HG03439 (cell line): ENCODE results near the gene PARD3B.

Experiments
- ATAC-seq: cut with Tn5 transposase; IDR thresholded peaks from one replicate; pipeline ENCODE4 v1.9.1; 2021; ENCODE audit warnings: mild to moderate bottlenecking, moderate library complexity; ENCODE audit not compliant: unreplicated experiment

The PARD3B gene

DNA sequence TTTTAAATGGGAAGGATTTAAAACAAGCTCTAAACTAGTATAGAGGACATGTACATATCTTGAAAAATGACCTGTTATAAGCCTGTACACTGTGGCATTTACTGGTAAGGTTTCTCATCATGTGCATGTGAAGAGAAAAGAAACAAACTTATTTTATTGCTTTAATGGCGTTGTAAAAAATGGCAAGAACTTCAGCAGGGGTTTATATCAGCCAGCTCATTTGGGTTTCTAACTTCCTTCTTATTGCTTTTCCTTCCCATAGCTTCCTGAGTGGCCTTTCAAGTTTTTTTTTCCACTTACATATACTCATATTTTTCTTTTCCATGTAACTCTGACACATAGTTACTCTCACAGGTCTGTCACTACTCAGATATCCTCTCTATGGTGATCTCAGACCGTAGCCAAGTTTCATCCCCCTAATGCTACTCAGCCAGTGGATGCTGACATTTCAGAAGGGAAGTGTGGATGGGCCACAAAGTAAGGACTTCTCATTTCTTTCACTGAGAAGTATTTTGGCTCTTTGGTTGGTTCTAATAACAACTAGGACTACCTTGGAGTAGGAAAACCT lies 198.2 kb downstream of the PARD3B start:
- no peak for ATAC-seq

DNA sequence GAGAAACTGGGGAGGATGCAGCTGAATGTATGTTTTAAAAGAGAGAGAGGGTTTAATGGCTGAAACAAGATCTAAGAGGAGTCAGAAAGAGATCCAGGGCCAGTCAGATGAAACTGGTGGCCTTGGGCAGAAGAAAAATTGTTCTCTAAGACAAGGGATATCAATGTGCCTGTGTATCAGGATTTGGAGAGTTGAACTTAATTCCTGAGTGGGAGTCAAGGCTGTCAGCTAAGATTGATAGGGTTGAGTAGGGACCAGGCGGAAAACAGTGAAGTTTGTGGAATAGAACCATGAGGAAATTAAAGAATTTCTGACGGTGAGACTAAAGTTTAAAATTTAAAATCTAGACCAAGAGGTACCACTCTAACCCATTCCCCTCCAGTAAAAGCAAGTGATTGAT lies 199.2 kb downstream of the PARD3B start:
- ATAC-seq = no peak

DNA sequence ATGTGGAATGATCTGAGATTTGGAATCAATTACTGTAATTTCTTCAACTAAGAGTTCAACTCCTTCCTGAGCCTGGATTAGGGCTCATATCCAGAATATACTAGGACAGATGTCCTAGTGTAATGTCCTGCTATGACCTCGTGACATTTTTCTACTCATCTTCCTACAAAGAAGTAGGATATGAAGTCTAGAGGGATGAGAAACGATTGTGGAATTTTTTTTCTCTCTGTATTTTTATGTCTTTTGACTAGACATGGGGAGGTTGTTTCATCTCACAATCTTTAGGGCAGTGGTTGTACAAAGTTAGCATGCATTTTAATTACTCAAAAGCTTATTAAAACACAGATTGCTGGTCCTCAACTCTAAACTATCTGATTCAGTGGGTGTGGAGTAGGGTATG lies 203.0 kb downstream of the PARD3B start:
- ATAC-seq = no peak

DNA sequence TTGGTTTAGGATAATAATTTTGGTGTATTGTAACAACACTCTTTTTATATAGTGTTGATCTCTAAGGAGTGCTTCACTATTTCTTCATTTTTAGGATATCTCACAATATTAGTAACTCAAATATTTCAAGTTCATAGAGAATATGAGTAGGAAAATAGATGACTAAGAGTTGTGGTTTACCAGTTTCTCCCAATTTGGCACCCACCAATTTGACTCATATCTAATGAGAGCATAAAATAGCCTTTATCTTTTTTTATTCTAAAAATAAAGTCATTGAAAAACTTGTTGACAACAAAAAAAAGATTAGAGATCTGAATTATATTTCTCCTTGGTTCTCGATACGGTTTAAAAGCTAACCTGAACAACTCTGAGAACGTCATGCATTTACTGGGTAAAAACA lies 204.0 kb downstream of the PARD3B start:
- no peak for ATAC-seq

DNA sequence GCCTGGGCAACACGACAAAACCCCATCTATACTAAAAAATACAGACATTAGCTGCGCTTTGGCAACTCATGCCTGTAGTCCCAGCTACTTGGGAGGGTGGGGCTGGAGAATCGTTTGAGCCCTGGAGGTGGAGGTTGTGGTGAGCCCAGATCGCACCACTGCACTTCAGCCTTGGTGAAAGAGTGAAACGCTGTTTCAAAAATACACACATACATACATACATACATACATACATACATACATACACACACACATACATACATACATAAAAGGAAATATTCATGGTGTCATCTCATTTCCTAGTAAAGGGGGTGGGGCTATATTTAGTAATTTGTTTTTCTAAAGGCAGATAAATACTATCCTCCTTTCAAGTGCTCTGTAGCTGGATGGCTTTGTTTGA lies 205.1 kb downstream of the PARD3B start:
- ATAC-seq = no peak

DNA sequence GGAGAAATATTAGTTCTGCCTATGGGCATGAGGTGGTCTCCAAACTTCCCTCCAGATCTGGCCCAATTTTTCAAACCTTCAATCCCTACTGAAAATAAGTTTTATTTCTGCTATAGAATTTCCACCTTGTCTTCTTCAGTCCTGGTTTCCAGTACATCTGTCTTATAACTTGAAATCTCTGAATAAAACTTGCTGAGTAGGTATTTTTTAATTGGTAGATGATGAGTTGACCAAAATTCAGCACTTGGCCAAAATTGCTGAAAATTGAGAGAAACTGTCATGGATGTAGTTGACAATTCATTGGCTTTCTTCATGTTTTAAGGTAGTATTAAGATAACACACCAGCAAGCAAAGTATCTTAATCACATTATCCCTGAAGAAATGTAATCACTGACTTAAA lies 206.2 kb downstream of the PARD3B start:
- ATAC-seq = no peak

DNA sequence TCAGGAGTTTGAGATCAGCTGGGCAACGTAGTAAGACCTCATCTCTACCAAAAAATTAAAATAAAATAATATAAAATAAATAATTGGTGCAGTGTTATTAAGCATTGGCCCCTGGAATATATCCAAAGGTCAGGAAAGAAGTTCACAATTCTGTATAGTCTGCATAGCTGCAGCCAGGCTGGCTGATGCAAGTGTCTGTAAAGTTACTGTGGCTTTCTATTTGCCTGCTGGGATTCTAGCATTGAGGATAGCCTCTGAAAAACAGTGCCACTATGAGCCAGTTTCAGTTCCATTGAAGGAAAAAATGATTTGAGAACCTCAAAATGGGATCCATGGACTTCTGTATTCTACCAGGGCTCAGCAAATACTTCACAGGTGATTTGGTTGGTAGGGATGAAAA lies 208.6 kb downstream of the PARD3B start:
- ATAC-seq = no peak

DNA sequence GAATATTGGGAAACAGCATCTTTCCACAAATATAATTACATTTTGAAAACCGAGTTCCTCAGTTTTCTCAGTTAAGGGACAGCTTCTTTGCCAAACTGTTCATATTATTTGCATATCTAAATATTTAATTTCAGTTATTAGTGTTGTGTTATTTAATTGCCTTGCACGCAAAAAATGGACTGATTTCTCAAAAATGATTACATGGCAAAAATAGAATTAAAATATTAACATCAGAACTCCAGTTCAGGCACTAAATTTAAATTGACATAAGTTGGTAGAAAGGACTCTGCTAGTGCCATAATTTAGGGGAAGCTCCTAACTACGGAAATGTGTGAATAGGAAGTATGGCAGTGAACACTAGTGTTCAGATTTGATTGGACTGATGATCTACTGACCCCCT lies 209.6 kb downstream of the PARD3B start:
- no peak for ATAC-seq

DNA sequence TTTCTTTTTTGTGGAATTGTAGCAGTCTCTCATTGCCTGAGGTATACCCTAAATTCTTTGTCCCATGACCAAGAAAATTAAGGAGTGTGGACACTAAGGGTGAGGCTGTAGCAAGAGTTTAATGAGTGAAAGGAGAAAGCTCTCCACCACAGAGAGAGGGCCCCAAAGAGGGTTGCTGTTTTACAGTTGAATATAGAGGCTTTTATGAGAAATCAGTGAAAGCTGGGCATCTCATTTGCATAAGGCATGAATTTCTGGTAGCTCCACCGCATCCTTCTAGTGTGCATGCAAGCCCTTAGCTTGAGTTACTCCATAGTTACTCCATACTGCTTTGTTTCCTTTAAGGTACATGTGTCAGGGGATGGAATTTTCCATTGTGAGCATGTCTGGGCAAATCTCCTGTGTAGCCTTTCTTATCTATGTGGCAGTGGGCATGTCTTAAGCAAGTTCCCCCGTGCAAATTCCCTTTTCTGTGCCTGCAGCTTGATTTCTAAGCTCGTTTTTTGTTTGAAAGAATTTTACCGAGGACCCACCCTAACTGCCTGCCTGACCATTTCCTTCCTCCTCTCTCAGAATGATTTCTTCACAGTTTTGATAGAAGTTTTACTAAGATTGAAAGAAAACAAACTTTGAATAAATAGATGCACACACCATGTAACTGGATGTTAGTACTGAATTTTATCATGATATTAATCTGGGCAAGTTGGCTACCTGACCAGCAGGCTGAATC lies 218.9 kb downstream of the PARD3B start:
- ATAC-seq = no peak

DNA sequence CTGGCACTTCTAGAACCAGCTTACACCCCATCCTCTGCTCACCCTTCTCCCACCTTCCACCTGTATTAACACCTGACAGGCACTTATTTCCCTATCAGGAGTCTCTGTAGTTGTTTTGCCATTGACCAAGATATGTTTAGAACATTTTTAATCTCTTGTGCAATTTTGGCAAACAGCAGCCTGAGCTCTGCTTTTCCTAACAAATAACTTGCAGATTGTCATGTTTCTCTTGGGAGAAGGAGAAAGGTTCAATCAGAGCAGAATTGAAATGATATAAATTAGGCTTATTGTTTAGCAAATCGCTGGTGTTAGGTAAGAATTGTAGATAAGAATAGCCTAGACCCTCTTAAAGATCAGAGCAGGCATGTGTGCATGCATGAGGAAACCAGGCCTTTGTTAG lies 225.5 kb downstream of the PARD3B start:
- no peak for ATAC-seq

DNA sequence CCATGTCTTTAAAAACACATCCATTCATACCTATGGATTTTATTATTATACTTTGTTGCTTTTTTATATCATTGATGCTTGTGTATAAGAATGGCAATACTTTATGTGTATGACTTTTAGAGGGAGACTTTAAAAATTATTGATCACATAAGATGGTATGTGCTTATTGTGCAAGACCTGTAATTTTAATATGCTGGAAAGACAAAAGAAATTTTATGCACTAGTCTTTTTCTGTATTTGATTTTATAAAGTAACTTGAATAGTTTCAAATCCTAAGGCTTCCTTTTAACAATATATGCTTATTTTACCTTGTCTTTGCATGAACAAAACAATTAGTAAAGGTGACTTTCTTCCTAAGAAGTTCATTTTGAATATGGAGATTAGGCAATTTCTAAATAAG lies 226.4 kb downstream of the PARD3B start:
- no peak for ATAC-seq

DNA sequence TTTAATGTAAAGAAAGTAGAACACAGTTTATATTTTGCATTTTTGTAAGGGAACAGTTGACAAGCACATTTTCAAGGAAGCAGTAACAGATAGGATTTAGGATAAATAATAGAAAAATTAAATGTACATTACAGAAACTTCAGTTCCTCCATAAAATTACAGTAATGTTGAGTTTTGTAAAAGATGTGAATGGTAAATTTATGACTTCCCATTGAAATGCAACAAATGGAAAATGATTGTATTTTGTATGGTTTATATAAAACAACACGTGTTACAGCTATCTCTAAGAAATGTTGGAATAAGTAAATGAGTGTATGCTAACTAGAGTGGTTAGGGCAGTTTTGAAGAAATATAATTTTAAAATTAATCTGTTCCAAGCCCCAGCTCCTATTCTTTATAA lies 227.3 kb downstream of the PARD3B start:
- no peak for ATAC-seq

DNA sequence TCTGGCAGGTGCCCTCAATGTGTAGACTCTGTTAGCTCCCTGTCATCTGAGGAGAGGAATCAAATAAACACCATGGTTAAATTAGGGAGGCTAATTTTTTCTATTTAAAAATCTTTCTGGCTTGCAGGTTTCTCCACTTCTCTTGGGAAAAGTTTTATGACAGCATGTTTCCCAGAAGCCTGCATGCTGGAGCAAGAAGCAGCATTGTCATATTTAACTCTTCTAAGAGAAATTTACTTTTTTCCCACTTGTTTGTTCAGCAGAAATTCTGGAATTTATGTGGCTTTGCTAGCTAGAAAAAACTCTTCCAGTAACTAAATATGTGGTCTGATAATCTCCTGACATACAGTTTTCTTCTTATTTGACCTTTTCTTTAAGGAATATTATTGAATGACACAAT lies 230.5 kb downstream of the PARD3B start:
- ATAC-seq = no peak

DNA sequence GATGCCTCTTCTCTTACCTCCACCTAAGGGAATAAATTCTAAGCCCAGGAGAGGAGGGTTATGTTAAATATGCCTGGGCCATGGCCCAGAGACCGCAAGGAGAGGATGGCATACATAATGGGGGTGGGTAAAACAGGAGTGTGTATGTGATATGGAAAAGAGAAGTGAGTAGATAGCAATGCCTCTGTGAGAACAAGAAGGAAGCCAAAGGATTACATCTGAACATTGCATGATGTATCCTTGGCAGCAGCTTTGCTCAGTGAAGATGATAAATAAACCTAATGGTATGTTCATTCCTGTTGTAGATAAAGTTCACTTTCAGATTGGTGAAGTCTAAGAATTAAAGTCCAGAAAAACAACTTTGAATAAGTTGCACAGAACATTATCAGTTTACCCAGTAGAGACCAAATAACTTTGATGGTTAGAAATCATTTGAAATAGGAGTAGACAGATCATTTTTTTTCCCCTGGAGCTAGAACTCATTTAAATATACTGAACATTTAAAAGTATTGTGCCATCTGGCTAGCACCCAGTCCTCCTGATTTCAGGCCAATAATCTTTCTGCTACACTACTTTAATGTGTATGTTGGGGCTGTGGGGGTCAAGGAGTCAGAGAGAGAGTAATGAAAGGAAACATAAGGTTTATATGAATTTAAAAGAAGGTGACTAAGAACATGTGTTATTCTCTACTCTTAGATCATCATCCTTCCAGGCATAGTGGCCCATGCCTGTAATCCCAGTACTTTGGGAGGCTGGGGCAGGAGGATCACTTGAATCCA lies 231.7 kb downstream of the PARD3B start:
- ATAC-seq = no peak

DNA sequence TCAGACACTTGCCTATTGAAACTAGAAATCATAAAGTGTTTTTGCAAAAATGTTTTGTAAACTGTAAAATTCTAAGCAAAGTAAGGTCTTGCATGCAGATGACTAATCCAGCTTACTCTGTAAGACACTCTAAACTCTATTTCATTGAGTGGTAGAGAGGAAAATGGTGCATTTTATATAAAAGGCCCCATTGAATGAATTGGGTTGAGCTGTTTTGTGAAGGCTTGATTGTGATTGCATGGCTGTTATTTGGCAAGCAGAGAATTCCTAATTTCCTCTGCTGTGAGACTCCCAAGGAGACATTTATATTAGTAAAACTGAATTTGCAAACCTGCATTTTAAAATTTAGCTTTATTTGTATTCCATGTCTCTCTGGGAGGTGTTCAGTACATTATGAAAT lies 234.5 kb downstream of the PARD3B start:
- no peak for ATAC-seq

DNA sequence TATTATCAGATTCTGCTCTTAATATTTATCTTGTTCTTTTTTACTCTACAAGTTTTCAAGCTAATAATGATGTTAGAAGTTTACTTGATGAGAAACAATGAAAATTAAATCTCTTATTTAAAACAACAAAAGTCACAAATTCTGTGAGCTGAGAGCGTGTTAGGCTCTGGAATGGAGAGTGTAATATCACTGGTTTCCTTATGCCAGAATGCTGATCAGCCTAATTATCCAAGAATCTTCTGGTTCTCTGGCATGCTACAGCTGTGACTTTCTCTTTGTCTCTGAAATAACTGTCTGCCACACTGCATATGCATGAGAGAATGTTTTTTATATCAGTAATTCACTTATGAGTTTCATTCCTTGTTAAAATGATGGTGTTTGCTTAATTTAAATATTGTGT lies 236.7 kb downstream of the PARD3B start:
- ATAC-seq = no peak

DNA sequence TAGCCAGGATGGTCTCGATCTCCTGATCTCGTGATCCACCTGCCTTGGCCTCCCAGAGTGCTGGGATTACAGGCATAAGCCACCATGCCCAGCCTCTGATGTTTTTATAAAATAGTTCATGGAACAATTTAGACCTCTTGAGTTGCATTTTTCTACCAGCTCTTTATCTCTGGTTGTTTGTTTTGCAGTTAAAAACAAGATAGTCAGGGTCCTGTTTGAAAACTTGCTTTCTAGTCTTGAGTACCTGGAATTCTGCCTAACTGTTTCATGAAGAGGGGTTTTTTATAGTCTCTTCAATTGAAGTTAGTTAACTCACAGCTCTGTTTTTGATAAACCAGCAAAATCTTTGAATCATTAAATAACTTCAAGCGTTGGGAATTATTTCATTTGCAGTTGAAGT lies 244.8 kb downstream of the PARD3B start:
- ATAC-seq = no peak

DNA sequence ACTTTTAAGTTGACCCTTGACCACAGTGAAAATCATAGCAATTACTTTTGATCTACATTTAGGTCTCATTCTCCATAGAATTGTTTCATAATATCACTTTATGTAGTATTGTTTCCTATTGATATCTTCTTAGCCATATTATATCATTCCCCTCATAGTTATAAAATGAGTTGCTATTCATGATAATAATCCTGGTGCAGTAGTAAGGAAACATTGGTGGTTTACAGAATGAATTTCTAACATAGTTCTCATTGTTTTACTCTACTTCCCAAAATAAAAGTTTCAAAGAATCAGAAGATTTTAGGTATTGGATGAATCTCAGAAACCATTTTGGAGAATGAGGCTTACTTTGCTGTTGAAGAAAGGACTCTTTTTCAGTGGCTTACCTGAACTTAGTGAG lies 246.0 kb downstream of the PARD3B start:
- ATAC-seq = no peak

DNA sequence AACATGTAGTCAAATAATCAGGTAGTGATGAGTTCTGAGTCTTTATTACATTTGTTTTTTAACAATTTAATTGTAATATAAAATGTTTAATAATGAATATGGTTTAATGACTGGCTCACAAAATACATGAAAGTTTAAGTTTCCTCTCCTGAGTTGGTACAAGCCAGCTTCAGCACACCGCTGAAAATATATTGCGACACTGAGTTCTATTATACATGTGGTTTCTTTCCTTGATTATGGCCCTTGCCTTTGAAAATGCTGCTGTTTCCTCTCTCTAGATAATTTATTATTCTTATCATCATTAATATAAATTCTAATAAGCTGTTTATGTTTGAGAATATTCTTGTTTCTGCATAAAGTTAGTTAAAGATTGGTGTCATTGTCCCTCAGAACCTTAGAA lies 249.3 kb downstream of the PARD3B start:
- ATAC-seq = no peak

DNA sequence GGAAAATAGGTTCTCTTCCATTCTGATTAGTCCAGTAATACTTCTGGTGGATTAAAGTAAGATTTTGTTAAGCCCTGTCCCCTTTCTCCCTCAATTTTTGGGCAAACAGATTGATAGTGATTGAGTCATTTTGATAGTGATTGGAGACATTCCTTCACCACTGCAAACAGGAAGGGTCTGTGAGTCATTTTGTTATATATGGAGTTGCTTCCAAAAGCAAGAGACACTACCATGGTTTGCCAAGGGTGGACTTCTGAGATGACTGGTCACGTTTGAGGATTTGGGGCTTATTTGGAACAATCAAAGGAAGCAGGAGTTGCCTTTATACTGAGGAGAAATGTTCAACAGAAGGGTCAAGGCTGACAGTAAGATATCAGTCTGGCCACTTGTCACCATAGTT lies 249.9 kb downstream of the PARD3B start:
- no peak for ATAC-seq

DNA sequence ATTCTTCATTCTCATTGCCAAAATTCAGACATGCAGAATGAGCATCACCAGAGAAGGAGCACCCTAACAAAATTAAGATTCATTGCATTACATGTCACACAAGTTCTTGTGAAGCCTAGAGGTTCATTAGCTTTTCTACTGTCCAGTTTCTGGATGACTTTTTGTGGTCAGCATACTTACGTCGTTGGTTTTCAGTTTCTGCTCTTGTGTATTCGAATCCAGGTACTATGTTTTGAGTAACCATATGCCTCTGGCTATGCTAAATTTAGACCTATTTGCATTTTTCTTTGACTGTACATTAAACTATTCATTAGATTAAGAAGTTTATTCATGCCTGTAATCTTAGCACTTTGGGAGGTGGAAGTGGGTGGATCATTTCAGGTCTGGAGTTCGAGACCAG lies 251.3 kb downstream of the PARD3B start:
- ATAC-seq = peak; percentile 82

DNA sequence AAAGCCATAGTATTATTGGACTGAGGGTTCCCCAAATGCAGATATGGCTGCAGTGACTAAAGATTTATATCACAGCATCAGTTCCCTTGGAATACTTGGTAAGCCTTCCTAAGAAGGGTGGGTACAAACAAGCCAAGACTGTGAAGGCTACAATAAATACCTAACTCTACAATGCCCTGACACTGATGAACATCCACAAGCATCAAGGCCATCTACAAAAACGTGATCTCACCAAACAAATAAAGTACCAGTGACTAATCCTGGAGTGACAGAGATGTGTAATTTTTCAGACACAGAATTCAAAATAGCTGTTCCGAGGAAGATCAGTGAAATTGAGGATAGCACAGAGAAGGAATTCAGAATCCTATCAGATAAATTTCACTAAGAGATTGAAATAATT lies 254.5 kb downstream of the PARD3B start:
- no peak for ATAC-seq
